ENCODE measurements around the gene ARPIN. TPM values are rescaled to one million over a fixed set of nuclear protein-coding genes. Genes with fewer than 3 reads are reported as not detected.
"Not testable (repeated sequence)": the region's sequence is repeated elsewhere in the genome, so short reads cannot be mapped to it uniquely, and the experiment has no call there.

The ARPIN gene
- total and polyA plus RNA-seq, 2 experiments from 2014 or later: 5.4 to 9.0 TPM

DNA sequence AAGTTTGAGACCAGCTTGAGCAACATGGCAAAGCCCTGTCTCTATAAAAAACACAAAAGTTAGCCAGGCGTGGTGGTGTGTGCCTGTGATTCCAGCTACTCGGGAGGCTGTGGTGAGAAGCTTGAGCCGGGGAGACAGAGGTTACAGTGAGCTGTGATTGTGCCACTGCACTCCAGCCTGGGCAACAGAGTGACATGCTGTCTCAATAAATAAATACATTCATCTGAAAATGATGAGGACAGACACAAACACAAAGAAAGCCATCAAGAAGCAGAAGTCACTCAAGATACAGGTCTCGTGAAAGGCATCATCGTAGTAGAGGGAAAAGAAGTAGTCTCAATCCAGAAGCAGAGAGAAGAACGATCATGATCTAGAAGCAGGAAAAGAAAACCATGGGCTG, 37.0 kb downstream of the ARPIN start:
- Histone ChIP-seq H4K20me1 (ENCODE audit: insufficient read depth) (no peaks in the 10 kb centered on the region), H3K4me2 (ENCODE audit: unreplicated experiment) (no peak overlapping the region), H3K9me2 (ENCODE audit: insufficient read depth) (no peaks in the 10 kb centered on the region), H3K4me1 (ENCODE audit: insufficient read depth) (0 out of 2 replicates have a peak, but pooled peaks cover 2% of the 10 kb centered on the region), H2AFZ (no peak overlapping the region), H3F3A (ENCODE audit: insufficient read depth) (peaks cover 7% of the 10 kb centered on the region; the same call in 1 of the 2 replicates), H3K27me3 (replicated peaks; ENCODE audit: insufficient read depth) (no peaks in the 10 kb centered on the region), H3K9me3 (ENCODE audit: low read depth) (no peaks in the 10 kb centered on the region), H3K4me3 (no peak overlapping the region), H3K79me2 (ENCODE audit: insufficient read depth) (peaks cover 5% of the 10 kb centered on the region; the same call in 1 of the 2 replicates), H3K27ac (no peak overlapping the region), H3K36me3 (ENCODE audit: low read depth) (peaks cover 22% of the 10 kb centered on the region; the same call in 1 of the 2 replicates), H3K9ac (no peak overlapping the region)
- DNase-seq: no peak
- in situ Hi-C loops (cut with MboI): loop anchor here (5.0 kb wide), 1 partner anchor 123 kb away; the partner anchor contains the start of gene MESP1
- 93 to 97% methylated on average over 6 of the region's 6 CpGs for WGBS, 2 experiments (ENCODE audit: low coverage in 1 of 2, low lambda C conversion rate in 2 of 2, missing lambda C conversion rate in 2 of 2)
- TF ChIP-seq EZH2 (IDR thresholded peaks at IDR 0.05; ENCODE audit: insufficient read depth, poor library complexity, severe bottlenecking): no peak
- no peak for TF ChIP-seq EZH2phosphoT487 (IDR thresholded peaks at IDR 0.05; ENCODE audit: insufficient read depth, low read depth)

DNA sequence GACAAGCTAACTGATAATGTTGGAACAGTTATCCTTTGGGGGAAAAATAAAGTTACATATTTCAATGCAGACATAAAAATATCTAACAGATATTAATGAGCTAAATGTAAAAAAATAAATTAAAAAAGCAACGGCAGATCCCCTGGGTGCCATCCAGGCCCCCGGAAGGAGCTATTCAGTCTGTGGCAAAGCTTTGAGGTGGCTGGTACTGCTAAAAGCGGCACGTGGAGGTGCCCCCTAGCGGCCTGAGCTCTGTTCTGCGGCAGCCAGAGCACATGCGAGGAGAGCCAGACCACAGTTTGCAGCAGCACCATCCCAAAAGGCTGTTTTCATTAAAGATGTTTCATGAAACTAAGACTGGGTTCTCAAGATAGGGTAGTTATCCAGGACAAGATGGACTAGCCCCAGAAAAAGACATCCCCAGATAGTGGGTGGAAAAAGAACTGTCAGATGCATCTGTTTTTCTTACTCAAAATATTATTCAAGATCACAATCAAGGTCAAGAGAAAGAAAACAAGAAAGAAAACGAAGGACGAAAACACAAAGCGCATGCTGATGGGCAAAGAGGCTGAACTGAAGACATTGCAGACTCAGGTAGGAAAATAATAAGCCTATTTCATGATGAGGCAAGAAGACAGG, 37.7 kb downstream of the ARPIN start:
- WGBS, 2 experiments (ENCODE audit: low coverage in 1 of 2, low lambda C conversion rate in 2 of 2, missing lambda C conversion rate in 2 of 2): 20 to 24% methylated on average over 10 of the region's 10 CpGs
- H3K36me3 ChIP-seq (ENCODE audit: low read depth): peaks cover 15% of the 10 kb centered on the region; the same call in 1 of the 2 replicates
- H3K27me3 ChIP-seq (replicated peaks; ENCODE audit: insufficient read depth): no peaks in the 10 kb centered on the region
- peaks cover 7% of the 10 kb centered on the region; the same call in 1 of the 2 replicates for H3F3A ChIP-seq (ENCODE audit: insufficient read depth)
- TF ChIP-seq EZH2phosphoT487 (IDR thresholded peaks at IDR 0.05; ENCODE audit: insufficient read depth, low read depth) (no peak), EZH2 (IDR thresholded peaks at IDR 0.05; ENCODE audit: insufficient read depth, poor library complexity, severe bottlenecking) (no peak)
- H3K9ac ChIP-seq: 0 out of 2 replicates have a peak overlapping the region, but pooled peaks have one; percentile 31
- H3K27ac ChIP-seq: no peak overlapping the region
- H3K4me2 ChIP-seq (ENCODE audit: unreplicated experiment): peak overlapping the region; percentile 33
- no peaks in the 10 kb centered on the region for H3K9me3 ChIP-seq (ENCODE audit: low read depth)
- 0 out of 2 replicates have a peak, but pooled peaks cover 2% of the 10 kb centered on the region for H3K4me1 ChIP-seq (ENCODE audit: insufficient read depth)
- H3K4me3 ChIP-seq: no peak overlapping the region
- no peaks in the 10 kb centered on the region for H3K9me2 ChIP-seq (ENCODE audit: insufficient read depth)
- peaks cover 5% of the 10 kb centered on the region; the same call in 1 of the 2 replicates for H3K79me2 ChIP-seq (ENCODE audit: insufficient read depth)
- in situ Hi-C loops (cut with MboI): loop anchor here (5.0 kb wide), 1 partner anchor 123 kb away; the partner anchor contains the start of gene MESP1
- DNase-seq: peak; percentile 89
- no peaks in the 10 kb centered on the region for H4K20me1 ChIP-seq (ENCODE audit: insufficient read depth)
- no peak overlapping the region for H2AFZ ChIP-seq

DNA sequence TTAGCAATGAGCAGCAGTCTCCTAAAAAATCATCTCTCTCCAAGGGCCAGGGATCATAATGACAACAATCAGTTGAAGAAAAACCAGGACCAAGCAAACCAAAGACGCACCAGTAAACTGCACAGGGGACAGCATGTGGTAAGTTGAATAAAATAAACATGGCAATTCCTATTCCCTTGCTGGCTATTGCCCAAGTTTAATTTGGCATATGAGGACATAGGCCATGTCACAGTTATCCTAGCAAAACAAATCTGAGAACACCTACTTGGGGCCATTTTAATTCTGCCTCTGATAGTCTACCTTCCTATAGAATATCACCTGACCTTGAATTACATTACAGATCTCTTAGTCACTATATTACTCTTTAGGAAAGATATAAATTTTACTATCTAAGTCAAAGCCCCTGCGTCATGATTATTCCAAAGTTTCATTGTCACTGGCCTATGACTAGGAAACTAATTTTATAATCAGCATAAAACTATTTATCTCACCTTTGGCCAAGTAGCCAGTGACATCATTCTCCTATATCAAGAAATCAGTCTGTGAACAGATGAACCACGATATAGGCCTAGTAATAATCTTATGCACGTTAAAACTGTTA, 42.0 kb downstream of the ARPIN start:
- Histone ChIP-seq H3K27me3 (replicated peaks; ENCODE audit: insufficient read depth) (no peaks in the 10 kb centered on the region), H4K20me1 (ENCODE audit: insufficient read depth) (no peaks in the 10 kb centered on the region), H3K9me3 (ENCODE audit: low read depth) (no peaks in the 10 kb centered on the region), H3K79me2 (ENCODE audit: insufficient read depth) (peaks cover 5% of the 10 kb centered on the region; the same call in 1 of the 2 replicates), H3F3A (ENCODE audit: insufficient read depth) (0 out of 2 replicates have a peak, but pooled peaks cover 7% of the 10 kb centered on the region), H3K36me3 (ENCODE audit: low read depth) (0 out of 2 replicates have a peak, but pooled peaks cover 5% of the 10 kb centered on the region), H3K27ac (no peak overlapping the region), H3K9me2 (ENCODE audit: insufficient read depth) (no peaks in the 10 kb centered on the region), H3K4me1 (ENCODE audit: insufficient read depth) (0 out of 2 replicates have a peak, but pooled peaks cover 2% of the 10 kb centered on the region), H3K4me2 (ENCODE audit: unreplicated experiment) (no peak overlapping the region), H3K4me3 (no peak overlapping the region), H3K9ac (no peak overlapping the region), H2AFZ (no peak overlapping the region)
- 97 to 99% methylated on average over 4 of the region's 4 CpGs for WGBS, 2 experiments (ENCODE audit: low coverage in 1 of 2, low lambda C conversion rate in 2 of 2, missing lambda C conversion rate in 2 of 2)
- TF ChIP-seq EZH2 (IDR thresholded peaks at IDR 0.05; ENCODE audit: insufficient read depth, poor library complexity, severe bottlenecking) (no peak), EZH2phosphoT487 (IDR thresholded peaks at IDR 0.05; ENCODE audit: insufficient read depth, low read depth) (no peak)
- DNase-seq: no peak
- in situ Hi-C loops (cut with MboI): no loop called here

DNA sequence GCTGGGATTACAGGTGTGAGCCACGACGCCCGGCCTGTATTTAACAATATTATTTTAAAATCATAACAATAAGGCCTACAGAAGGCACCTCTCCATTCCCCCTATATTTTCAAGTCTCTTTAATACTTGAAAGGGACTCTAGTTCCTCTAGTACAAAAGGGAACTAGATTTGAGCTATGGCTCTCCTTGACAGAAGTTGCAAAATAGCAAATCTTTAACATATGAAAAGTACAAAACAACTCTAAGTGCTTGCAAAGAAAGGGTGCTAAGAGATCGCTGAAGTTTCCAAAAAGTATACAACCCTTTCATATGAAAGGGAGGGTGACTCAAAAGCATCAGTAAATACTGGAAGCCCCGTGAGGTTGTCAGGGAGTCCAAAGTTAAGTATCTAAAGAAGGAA, 42.7 kb downstream of the ARPIN start:
- peaks cover 5% of the 10 kb centered on the region; the same call in 1 of the 2 replicates for H3K79me2 ChIP-seq (ENCODE audit: insufficient read depth)
- H3K36me3 ChIP-seq (ENCODE audit: low read depth): 0 out of 2 replicates have a peak, but pooled peaks cover 5% of the 10 kb centered on the region
- 93 to 95% methylated on average over 5 of the region's 5 CpGs for WGBS, 2 experiments (ENCODE audit: low coverage in 1 of 2, low lambda C conversion rate in 2 of 2, missing lambda C conversion rate in 2 of 2)
- no peaks in the 10 kb centered on the region for H4K20me1 ChIP-seq (ENCODE audit: insufficient read depth)
- H3K4me2 ChIP-seq (ENCODE audit: unreplicated experiment): no peak overlapping the region
- no peak overlapping the region for H3K9ac ChIP-seq
- 0 out of 2 replicates have a peak, but pooled peaks cover 2% of the 10 kb centered on the region for H3K4me1 ChIP-seq (ENCODE audit: insufficient read depth)
- in situ Hi-C loops (cut with MboI): no loop called here
- no peak overlapping the region for H3K27ac ChIP-seq
- H2AFZ ChIP-seq: no peak overlapping the region
- H3F3A ChIP-seq (ENCODE audit: insufficient read depth): no peaks in the 10 kb centered on the region
- TF ChIP-seq EZH2phosphoT487 (IDR thresholded peaks at IDR 0.05; ENCODE audit: insufficient read depth, low read depth) (no peak), EZH2 (IDR thresholded peaks at IDR 0.05; ENCODE audit: insufficient read depth, poor library complexity, severe bottlenecking) (no peak)
- H3K9me2 ChIP-seq (ENCODE audit: insufficient read depth): no peaks in the 10 kb centered on the region
- no peaks in the 10 kb centered on the region for H3K9me3 ChIP-seq (ENCODE audit: low read depth)
- no peaks in the 10 kb centered on the region for H3K27me3 ChIP-seq (replicated peaks; ENCODE audit: insufficient read depth)
- no peak for DNase-seq
- H3K4me3 ChIP-seq: no peak overlapping the region

DNA sequence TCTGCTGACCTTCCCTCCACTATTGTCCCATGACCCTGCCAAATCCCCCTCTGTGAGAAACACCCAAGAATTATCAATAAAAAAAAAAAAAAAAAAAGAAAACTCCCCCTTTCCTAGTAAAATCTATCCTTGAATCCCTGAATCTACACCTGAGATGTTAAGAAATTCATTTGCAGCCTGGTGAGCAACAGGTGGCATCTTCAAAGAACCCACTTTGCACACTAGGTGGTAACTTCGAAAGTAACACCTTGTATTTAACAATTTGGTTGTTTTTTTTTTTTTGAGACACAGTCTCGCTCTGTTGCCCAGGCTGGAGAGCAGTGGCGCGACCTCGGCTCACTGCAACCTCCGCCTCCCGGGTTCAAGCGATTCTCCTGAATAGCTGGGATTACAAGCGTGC, 43.3 kb downstream of the ARPIN start:
- H3K4me2 ChIP-seq (ENCODE audit: unreplicated experiment); H3K9me3 ChIP-seq (ENCODE audit: low read depth); in situ Hi-C loops (cut with MboI); H3F3A ChIP-seq (ENCODE audit: insufficient read depth); H3K4me1 ChIP-seq (ENCODE audit: insufficient read depth); H3K9ac ChIP-seq; H2AFZ ChIP-seq; H3K36me3 ChIP-seq (ENCODE audit: low read depth); H3K27ac ChIP-seq; DNase-seq; H3K27me3 ChIP-seq (replicated peaks; ENCODE audit: insufficient read depth); H4K20me1 ChIP-seq (ENCODE audit: insufficient read depth); H3K79me2 ChIP-seq (ENCODE audit: insufficient read depth); H3K9me2 ChIP-seq (ENCODE audit: insufficient read depth); H3K4me3 ChIP-seq: not testable (repeated sequence)
- 98 to 99% methylated on average over 9 of the region's 9 CpGs for WGBS, 2 experiments (ENCODE audit: low coverage in 1 of 2, low lambda C conversion rate in 2 of 2, missing lambda C conversion rate in 2 of 2)

All from GM23248 (cell line).